HG02885 (cell line): Measurements from ENCODE around the gene SEMA3E.
"Not testable (repeated sequence)": the region's sequence is repeated elsewhere in the genome, so short reads cannot be mapped to it uniquely, and the experiment has no call there.

Experiments
- ATAC-seq: cut with Tn5 transposase; IDR thresholded peaks from one replicate; pipeline ENCODE4 v1.9.1; 2021; ENCODE audit warnings: mild to moderate bottlenecking; ENCODE audit not compliant: unreplicated experiment, poor library complexity

The SEMA3E gene

DNA sequence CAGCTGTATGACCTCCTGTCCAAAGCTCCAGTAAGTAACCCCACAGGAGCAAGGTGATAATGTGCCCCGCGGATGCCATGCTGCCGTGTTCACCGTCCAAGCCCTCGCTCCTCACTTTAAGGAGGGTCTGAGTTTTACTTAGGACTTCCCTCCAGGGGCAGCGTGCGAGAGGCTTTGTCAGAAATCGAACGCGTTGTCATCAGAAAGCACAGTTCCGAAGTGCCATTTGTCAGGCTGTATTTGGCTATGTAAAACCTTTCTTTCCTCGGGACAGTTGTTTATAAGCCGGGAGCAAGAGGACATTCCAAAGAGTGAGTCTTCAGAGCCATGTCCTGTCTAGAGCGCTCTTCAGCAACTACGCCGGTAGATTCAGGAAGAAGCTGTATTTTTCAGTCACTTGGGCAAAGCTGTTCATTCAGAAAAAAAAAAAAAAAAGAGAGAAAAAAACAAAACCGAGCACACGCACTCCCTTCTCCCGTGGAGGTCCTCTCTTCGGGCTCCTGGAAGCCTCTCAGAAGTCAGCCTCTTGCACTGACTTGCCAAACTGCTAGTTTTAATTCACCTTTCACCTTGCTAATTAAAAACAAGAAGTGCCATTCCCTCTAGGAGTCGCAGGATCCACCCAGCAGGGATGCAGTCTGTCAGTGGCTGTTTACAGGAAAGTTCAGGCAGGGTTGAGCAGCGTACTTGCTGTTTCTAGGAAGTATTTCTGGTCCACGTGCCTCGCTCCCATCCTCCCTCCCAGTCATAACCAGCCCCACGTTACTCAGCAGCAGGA lies at the start of gene SEMA3E:
Gene SEMA3E (minus strand): TSS at position 676 of the 778 bp plus-strand sequence.
- ATAC-seq, result no peak

DNA sequence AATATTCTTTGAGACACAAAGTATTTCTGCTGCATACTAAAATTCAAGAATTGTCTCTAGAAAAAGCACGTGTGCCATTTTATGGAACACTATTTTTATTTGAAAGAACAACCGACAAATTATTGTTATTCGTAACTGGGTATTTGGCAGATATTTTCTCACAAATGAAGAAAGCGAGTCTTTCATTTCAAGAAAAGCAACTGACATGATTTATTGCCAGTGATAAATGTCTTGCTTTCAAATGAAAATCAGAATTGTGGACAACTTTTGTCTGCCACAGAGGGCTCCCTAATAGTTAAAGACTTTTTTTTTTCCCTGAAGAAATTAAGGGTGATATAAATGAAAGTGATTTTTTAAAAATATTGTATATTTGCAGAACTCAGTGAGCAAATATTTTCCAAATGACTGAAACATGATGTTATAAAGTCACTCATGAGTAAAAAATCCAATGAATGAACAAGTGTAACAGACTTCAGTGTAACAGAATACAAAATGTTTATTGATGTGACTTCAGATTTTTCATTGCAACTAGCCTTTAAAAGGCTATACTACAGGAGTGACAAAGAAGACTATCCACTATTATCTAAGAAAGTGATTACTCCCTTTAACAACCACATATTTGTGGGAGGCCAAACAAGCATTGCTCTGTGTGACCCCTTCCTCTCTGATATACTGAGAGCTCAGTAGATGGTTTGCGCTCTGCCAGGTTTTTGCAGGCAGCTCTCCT lies 49.0 kb upstream of the SEMA3E start:
- no peak for ATAC-seq

DNA sequence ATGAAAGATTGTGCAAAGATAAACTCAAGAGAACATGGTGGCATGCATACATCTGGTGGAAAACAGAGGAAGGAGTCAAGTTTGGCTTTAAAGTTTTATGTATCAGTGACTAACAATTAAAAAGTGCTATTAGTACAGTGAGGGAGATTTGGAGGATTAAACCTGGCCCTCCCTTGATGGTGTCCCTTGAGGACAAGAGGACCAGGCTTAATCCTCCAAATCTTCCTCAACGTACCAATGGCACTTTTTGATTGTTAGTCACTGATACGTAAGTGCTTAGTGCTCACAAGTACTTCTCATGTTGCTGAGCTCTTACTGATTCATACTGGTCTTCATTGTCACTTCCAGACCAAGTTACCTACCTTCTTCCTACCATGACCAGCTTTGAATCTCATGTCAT lies 47.2 kb upstream of the SEMA3E start:
- ATAC-seq, result no peak

DNA sequence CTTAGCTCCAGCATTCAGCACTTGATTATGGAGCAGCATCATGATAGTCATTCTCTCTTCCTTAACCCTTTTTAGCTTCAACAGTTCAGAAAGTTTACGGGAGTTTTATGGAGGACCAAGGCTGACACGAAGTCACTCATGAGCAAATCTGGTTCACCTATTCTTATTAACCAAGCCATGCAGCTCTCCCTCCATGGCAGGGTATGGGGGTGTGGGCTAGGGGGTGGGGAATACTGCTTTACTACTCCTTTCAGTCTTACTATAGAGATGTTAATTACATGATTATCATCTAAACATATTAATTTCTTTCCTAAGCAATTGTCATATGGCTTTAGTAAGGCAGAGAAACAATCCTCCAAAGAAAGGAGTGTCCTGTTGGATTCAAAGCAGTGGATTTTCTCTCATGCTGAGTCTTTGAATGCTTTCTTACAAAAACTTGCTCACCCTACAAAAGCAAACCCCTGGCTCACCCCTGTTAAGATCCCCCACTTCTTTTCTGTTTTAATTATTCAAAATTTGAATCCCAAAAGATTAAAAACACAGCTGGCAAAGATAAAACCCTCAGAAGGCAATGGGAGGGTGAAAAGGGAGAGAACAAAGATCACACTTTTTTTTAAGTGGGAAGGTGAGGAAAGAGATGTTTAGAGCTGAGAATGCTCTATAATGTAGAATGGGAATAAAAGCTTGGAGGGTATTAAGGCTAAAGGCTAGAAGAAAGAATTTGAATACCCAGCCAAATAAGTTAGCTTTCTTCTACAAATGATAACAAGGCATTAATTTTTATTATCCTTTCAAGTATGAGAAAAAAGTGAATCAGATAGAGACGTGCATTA lies 46.4 kb upstream of the SEMA3E start:
- ATAC-seq, result no peak

DNA sequence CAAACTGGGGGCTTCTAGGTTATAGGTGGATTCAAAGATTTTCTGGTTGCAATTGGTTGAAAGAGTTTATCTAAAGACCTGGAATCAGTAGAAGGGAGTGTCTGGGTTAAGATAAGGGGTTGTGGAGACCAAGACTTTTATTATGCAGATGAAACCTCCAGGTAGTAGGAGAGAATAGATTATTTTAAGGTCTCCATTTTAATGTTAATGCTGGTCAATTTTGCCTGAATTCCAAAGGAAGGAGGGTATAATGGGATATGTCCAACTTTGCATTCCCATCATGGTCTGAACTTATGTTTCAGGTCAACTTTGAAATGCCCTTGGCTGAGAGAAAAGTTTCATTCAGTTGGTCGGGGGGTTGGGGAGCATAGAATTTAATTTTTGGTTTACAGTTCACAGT lies 44.3 kb upstream of the SEMA3E start:
- no peak for ATAC-seq

DNA sequence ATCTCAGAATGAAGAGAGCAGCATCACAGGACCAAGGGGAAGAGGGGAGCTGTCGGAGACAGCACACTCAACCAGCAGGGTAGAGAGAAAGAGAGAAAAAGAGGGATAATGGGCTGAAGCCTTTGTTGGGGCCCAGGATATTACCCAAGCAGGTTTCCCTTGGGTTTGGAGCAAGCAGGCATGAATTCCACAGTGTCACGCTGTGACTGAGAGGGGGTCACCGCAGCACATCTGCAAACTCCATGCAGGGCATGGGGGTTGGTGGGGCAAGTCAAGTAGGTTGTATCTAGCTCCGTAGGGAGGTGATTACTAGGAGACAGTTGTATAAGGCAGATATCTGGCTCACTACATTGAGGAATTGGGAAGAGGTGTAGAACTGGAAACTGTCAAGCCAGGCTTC lies 42.2 kb upstream of the SEMA3E start:
- no peak for ATAC-seq

DNA sequence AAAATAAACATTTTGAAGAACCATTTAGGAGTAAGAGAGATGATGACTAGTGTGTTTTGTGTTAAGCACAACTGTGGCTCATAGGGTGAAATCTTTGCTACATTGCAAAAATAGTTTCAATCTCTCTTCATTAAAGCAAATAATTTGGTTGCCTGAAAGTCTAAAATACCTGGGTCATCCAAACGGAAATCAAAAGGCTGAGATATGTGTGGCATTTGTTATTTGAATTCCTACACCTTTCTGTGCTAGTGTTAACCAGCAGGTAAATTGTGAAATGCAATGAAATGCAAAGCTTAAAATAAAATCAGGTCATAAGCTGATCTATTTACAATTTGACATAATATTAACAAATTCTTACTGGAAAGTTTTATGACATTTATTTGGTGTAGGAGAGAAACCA lies 40.9 kb upstream of the SEMA3E start:
- ATAC-seq, result no peak

DNA sequence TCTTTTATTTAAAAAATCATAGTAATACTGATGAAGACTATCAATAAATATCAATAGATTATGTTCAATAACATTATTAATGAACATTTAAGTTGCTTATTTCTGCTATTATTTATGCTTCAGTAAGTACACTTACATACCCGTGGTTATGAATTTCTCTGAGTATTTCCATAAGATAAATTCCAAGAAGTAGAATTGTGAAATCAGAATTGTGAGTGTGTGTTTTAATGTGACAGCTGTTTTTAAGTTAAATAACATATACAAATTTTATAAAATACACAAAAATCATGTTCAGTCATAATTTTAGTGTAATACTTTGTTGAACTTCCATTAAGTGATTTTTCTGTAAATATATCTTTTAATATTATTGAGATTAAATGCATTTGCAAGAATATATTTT lies 37.5 kb upstream of the SEMA3E start:
- no peak for ATAC-seq

DNA sequence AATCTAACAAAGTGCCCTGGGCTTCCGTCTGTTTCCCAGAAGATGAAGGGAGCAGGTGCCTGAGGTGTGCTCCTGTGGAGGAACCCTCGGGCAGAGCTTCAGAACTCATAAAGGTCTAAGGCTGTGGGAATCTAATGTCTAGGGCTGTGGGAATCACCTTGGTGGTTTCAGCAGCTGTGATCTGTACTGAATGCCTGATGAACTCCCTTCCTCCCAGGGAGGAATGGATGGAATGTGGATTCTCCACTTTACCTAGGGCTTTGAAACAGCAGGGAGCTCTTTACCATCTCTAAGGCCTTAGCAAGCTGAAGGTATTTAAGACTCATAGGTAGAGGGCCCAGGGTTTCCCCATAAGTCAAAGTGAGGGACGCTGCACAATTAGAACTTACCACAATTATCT lies 36.0 kb upstream of the SEMA3E start:
- ATAC-seq, result no peak

DNA sequence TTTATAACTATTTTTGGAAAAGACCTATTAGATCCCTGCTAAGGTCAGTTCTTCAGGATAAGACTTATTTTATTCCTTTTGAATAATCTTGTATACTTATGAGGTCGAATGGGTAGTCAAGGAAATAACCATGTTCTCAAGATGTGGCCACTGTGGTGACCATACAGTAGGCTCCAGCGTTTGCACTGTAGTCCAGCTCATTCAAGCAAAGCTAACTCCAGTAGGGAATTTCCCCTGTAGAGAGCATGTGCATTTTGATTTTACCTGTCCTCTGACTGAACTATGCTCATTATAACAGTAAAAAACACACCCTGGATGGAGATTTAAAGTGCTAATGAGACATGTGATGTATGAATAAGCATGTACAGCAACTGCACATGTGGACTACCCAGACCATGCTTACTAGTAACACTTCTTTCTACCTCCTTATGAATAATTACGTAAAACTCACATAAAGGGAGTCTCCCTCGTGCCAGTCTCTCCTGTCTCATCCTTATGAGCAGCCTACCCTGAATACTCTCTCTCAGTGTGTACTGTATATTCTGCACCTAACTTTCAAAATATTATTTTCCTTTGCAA lies 32.4 kb upstream of the SEMA3E start:
- no peak for ATAC-seq

DNA sequence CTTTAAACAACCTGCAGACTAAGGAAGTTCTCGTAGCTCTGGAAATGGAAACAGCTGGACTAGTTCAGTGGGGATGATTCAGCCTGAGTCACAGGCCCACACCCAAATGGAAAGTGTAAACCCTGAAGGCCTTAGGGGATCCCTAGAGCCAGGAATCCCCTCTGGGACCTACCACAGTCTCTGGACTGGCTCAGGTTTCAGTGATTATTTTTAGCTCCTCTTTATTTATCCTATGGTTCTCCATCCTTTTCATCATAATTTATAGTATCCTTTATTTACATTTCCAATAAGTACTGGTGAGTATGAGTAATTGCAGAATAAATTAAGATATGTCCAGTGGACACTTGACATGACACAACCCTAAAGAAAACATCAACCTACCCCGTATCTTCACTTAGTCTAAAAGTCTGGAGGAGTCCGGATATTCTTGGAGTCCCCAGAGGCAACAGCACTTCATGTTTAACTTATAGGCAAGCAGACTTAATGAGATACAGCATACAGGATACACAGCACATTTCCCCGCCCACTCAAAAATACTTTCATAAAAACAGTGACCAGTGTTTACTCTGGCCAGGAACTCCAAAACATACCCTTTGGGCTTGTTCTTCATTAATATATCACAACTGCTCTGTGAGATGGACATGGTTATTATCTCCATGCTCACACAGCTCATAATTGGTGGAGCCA lies 28.4 kb upstream of the SEMA3E start:
- ATAC-seq, result no peak

DNA sequence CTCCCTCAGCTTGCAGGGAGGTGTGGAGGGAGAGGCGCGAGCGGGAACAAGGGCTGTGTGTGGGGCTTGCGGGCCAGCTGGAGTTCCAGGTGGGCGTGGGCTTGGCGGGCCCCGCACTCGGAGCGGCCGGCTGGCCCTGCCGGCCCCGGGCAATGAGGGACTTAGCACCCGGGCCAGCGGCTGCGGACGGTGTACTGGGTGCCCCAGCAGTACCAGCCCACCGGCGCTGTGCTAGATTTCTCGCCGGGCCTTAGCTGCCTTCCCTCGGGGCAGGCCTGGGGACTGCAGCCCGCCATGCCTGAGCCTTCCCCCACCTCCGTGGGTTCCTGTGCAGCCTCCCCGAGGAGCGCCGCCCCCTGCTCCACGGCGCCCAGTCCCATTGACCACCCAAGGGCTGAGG lies 24.4 kb upstream of the SEMA3E start:
- not testable (repeated sequence) for ATAC-seq

DNA sequence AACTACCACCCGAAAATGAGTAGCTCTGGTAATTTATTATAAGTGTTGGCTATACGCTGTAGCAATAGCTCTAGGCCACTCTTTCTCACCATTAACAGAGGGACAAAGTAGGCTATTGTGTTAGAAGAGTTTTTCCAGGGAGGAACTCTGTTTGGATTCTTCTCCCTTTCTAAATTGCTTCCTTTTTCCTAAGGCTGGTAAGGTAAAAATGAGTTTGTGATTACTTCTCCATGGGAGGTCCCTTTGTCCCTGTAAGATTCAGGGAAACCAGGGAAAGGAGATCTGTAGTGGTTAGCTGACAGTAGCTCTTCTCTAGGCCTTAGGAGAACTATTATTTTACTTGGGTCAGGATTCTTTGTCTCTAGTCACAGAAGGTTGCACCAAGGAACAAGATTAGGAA lies 23.2 kb upstream of the SEMA3E start:
- no peak for ATAC-seq

DNA sequence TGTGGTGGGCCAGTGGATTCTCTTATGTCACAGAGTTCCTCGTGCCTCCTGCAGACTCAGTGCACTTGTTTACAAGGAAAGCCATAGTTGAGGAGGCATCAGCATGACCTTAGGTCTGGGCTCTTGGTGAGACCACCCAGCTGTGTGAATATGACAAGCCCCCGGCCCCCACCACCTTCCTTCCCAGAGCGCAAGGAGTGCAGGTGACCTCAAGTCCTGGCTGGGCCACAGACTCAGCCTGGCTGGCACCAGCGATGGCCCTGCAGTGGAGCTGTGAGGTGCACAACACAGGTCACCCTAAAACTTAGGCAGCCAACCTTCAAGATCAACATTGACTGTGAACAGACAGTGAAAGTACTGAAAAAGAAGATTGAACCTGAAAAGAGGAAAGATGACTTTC lies 14.2 kb upstream of the SEMA3E start:
- ATAC-seq, result no peak

DNA sequence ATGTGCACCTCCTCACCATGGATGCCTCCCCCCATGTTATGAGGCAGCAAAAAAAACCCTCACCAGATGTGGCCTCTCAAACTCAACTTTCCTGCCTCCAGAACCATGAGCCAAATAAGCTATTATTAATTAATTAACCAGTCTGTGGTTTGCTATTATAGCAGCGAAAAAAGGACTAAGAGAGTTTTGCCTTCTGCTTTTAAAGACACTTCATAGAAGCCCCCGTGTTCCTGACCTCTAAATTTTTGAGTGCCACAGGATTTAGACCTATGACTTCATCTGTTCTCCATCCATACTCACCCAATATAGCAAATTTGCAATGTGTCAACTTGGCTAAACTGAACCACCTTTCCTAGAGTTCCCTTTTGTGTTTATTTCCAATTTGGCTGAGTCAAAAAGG lies 9.2 kb upstream of the SEMA3E start:
- no peak for ATAC-seq

DNA sequence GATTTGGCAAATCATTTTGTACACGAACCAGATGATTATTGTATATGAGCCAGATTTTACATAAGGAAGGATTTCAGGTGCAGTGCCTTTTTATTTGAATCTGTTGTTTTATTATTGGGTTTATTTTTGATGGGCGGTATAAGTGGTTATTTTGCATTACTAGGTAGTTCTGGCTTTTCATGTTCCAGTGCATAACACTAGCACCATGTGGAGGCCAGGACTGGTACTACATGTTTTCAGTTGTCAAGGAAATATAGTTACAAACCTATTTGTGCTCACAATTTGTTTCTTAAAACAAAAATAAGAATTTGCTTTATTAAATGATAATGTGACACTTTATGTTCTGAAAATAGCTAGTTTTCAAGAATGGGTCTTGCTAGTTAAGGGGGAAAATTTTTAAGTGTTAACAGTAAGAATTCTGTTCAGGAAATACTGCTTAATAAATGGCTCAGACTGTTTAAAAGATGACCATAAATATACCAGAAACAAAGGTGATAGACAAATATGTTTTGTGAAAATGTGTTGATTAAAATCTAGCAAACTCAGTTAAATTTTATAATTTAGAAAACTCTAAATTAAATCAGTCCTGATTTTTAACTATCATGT lies 7.1 kb upstream of the SEMA3E start:
- ATAC-seq, result peak; percentile 92

DNA sequence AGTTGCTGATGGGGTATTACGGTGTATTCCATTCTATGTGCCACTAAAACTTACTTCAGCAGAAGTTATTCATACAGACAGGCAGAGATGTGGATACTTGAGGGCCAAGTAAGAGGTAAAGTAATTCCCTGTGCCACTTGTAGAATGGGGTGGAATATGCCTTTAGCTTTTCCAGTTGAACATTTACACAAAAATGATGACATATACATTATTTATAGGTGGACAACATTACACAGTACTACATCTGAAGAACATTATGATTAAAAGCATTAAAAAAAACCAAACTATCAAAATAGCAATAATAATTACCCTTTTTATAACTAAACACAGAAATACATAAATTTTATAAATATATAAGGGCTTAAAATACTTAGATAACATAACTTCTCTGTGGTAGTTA lies 3.5 kb upstream of the SEMA3E start:
- ATAC-seq, result no peak

DNA sequence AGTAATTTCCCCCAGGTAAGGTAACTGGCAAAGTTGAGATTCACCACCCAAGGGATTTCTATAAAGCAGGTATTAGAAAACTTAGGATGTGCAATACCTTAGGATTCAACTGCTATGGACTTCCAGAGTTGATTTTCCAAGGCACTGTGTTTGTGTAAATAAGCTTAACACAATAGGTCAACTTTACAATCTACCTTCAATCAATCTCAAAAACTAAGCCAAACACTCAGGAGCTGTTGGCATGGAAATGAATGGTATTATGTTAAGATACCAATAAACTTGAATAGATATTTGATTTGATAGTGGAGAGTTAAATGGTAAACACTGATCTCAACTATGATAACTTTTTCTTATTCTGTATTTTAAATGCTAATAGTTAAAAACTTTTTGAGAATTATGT lies 762 bp upstream of the SEMA3E start:
- no peak for ATAC-seq

DNA sequence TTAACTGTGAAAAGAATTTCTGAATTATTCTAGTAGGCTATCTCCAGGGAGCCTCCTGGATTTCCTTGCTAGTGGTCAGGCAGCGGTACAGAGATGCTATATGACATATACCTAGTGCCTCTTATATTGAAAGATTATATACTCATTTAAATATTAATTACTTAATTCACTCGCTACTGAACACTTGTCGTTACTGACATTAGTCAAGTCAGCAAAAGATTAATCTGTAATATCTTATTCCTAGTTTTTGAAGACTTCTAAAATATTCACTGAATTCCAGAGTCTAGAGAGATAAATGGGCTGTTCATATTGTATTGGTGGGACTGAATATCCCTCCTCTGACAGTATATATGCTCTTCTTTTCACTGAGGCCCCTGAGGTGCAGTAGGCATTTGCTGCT lies 2.9 kb downstream of the SEMA3E start:
- no peak for ATAC-seq

DNA sequence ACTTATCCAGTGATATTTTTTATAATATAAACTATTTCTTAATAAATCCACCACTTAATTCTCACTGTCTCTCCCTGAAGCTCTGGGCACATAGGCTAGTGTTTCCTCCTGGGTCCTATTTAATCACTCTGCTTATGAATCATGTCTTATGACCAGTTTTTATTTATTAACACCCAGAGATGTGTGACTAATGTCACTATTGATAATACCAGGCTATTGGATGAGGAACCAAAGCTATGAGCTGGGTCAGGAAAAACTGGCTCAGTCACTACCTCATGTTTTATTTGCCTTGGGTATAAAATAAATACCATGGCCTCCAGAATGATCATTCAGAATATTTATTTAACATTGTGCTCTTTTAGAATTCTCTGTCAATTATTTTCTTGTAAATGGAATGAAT lies 5.2 kb downstream of the SEMA3E start:
- ATAC-seq, result no peak
